OCI-LY7 (cell line): ENCODE results near the gene ST3GAL3. TPM values are rescaled to one million over a fixed set of nuclear protein-coding genes. Genes with fewer than 3 reads are reported as not detected.

Source experiments
- BruUV-seq: library from RNA; stranded (reverse); fragments of 400-500 nt; replicated peaks from 2 replicates; lab custom pipeline; 2021; lab: Mats Ljungman, UMichigan
- CTCF ChIA-PET: fragments of 300-600 bp; sonication (Branson Sonifier 250); formaldehyde crosslinking; loops from one replicate; lab custom pipeline; 2022; ENCODE audit warnings: antibody characterized with exemption; ENCODE audit not compliant: unreplicated experiment; lab: Charles Lee
- POLR2A ChIA-PET: fragments of 300-600 bp; sonication (Branson Sonifier 250); formaldehyde crosslinking; loops from one replicate; lab custom pipeline; 2022; ENCODE audit warnings: antibody characterized with exemption; lab: Charles Lee
- DNase-seq: peaks from one replicate; pipeline ENCODE4 v3.0.0-alpha.2; 2015; ENCODE audit warnings: low spot score
- H2AFZ ChIP-seq: fragments of 200-600 bp; sonication (generic), shearing (Covaris generic); 2 replicates; pipeline ENCODE4 v1.6.1; 2014; ENCODE audit warnings: mild to moderate bottlenecking, antibody characterized with exemption, low read length, moderate library complexity
- H3K27ac ChIP-seq: fragments of 200-600 bp; sonication (generic); 2 replicates; pipeline ENCODE4 v1.5.1; 2014; ENCODE audit warnings: mixed run types, low read depth, mild to moderate bottlenecking, moderate library complexity, low read length, inconsistent platforms; ENCODE audit not compliant: poor library complexity, severe bottlenecking
- H3K36me3 ChIP-seq: fragments of 200-600 bp; sonication (generic); 2 replicates; pipeline ENCODE4 v1.6.1; 2014; ENCODE audit warnings: mild to moderate bottlenecking, antibody characterized with exemption, low read length, moderate library complexity, mixed read lengths; ENCODE audit not compliant: insufficient read depth
- H3K4me1 ChIP-seq: fragments of 200-600 bp; sonication (generic); 2 replicates; pipeline ENCODE4 v1.5.1; 2014; ENCODE audit warnings: mild to moderate bottlenecking, low read length; ENCODE audit not compliant: insufficient read depth, poor library complexity, severe bottlenecking
- H3K4me2 ChIP-seq: fragments of 200-600 bp; sonication (generic); 2 replicates; pipeline ENCODE4 v1.6.1; 2014; ENCODE audit warnings: mild to moderate bottlenecking, low read length
- H3K4me3 ChIP-seq: fragments of 200-600 bp; sonication (generic); 2 replicates; pipeline ENCODE4 v1.5.1; 2014; ENCODE audit warnings: mild to moderate bottlenecking, low read depth, low read length; ENCODE audit not compliant: poor library complexity, severe bottlenecking
- H3K79me2 ChIP-seq: fragments of 200-600 bp; sonication (generic); 2 replicates; pipeline ENCODE4 v1.6.1; 2016; ENCODE audit warnings: low read depth, mild to moderate bottlenecking, low read length, moderate library complexity, mixed read lengths; ENCODE audit not compliant: insufficient read depth
- H3K9me2 ChIP-seq: fragments of 200-600 bp; sonication (generic); 2 replicates; pipeline ENCODE4 v1.6.1; 2016; ENCODE audit warnings: mild to moderate bottlenecking, low read length, mixed read lengths; ENCODE audit not compliant: insufficient read depth
- H3K9me3 ChIP-seq: fragments of 200-600 bp; sonication (generic); 2 replicates; pipeline ENCODE4 v1.6.1; 2014; ENCODE audit warnings: mild to moderate bottlenecking, mixed run types, low read length, mixed read lengths
- H4K20me1 ChIP-seq: fragments of 200-600 bp; sonication (generic); 2 replicates; pipeline ENCODE4 v1.6.1; 2014; ENCODE audit warnings: mild to moderate bottlenecking, antibody characterized with exemption, low read length, moderate library complexity, mixed read lengths; ENCODE audit not compliant: insufficient read depth
- EZH2phosphoT487 ChIP-seq: fragments of 200-600 bp; sonication (generic); IDR thresholded peaks from 2 replicates; pipeline ENCODE4 v1.6.1; 2018; ENCODE audit warnings: low read depth, borderline replicate concordance, mild to moderate bottlenecking, mixed run types, antibody characterized with exemption, low read length, moderate library complexity, mixed read lengths
- intact Hi-C: fragments of 100-400 bp; cut with micrococcal nuclease; formaldehyde crosslinking; loops from one replicate; pipeline ENCODE4 v1.10.0; 2022; ENCODE audit not compliant: unreplicated experiment
- total RNA-seq, 2 experiments: library from RNA; depleted of rRNA in 1 of 2; stranded (reverse); fragments of >200 nt in 1 of 2; shearing (Covaris generic) in 1 of 2; gene quantifications; 2 replicates each; pipeline ENCODE4 v1.2.3, GENCODE V29; 2014 to 2022
- TF ChIP-seq, protein P1 (sequence below): fragments of 200-600 bp; sonication (generic); conservative IDR thresholded peaks from 2 replicates; pipeline ENCODE4 v1.5.1; 2014; ENCODE audit warnings: mild to moderate bottlenecking, antibody characterized with exemption, low read length, moderate library complexity, mixed read lengths

Gene ST3GAL3
- total RNA-seq, 2 experiments from 2014 or later = 24.0 to 45.0 TPM

DNA sequence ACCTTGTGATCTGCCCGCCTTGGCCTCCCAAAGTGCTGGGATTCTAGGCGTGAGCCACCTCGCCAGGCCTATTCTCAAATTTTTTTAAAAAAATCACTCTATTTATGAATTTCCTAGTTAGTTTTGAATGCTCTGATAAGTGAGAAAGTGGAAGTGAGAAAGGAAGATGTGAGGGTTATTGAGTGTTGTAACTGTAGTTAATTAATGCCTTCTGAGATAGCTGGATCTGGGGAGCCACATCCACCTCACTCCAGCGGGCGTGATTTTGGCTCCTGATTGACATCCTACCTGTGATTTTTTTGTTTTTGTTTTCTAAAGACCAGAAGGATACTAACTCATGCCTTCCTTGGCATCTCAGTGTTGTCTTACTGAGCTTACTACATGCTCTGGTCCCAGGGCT, 65.6 kb downstream of the ST3GAL3 start:
- no TSS peak for BruUV-seq
- peaks cover 21% of the 10 kb centered on the region for H3K36me3 ChIP-seq
- TF ChIP-seq EZH2phosphoT487 = no peak
- TF ChIP-seq, protein P1, sequence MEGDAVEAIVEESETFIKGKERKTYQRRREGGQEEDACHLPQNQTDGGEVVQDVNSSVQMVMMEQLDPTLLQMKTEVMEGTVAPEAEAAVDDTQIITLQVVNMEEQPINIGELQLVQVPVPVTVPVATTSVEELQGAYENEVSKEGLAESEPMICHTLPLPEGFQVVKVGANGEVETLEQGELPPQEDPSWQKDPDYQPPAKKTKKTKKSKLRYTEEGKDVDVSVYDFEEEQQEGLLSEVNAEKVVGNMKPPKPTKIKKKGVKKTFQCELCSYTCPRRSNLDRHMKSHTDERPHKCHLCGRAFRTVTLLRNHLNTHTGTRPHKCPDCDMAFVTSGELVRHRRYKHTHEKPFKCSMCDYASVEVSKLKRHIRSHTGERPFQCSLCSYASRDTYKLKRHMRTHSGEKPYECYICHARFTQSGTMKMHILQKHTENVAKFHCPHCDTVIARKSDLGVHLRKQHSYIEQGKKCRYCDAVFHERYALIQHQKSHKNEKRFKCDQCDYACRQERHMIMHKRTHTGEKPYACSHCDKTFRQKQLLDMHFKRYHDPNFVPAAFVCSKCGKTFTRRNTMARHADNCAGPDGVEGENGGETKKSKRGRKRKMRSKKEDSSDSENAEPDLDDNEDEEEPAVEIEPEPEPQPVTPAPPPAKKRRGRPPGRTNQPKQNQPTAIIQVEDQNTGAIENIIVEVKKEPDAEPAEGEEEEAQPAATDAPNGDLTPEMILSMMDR = no peak
- no peak overlapping the region for H3K4me2 ChIP-seq
- no peak overlapping the region for H3K27ac ChIP-seq
- H2AFZ ChIP-seq = no peak overlapping the region
- 0 out of 2 replicates have a peak, but pooled peaks cover 2% of the 10 kb centered on the region for H3K9me3 ChIP-seq
- no peak overlapping the region for H3K4me3 ChIP-seq
- H3K79me2 ChIP-seq = no peaks in the 10 kb centered on the region
- no peaks in the 10 kb centered on the region for H3K4me1 ChIP-seq
- DNase-seq = no peak
- POLR2A ChIA-PET = no interaction called here
- CTCF ChIA-PET = no interaction called here
- intact Hi-C loops = no loop called here
- no peaks in the 10 kb centered on the region for H4K20me1 ChIP-seq
- no peaks in the 10 kb centered on the region for H3K9me2 ChIP-seq

DNA sequence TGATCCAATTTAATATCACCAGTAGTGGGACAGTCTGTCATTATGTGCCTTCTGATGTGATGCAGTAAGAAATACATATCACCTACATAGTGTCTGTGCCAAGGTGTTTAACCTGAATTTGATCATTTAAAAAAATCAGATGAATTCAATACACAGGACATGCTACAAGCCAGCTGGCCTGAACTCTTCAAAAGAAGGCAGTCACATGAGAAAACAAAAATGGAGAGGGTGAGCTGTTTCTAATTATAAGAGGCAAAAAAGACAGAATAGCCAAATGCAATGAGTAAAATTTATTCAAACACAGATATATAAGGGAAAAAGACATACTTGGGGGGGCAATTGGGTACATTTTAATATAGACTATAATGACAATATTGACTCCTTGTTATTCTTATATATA, 66.5 kb downstream of the ST3GAL3 start:
- Histone ChIP-seq H3K4me3 (no peak overlapping the region), H3K9me3 (0 out of 2 replicates have a peak, but pooled peaks cover 4% of the 10 kb centered on the region), H3K4me1 (no peaks in the 10 kb centered on the region), H3K9me2 (no peaks in the 10 kb centered on the region), H3K36me3 (peaks cover 21% of the 10 kb centered on the region), H3K79me2 (no peaks in the 10 kb centered on the region), H4K20me1 (no peaks in the 10 kb centered on the region), H3K4me2 (no peak overlapping the region), H2AFZ (no peak overlapping the region), H3K27ac (no peak overlapping the region)
- intact Hi-C loops = no loop called here
- no TSS peak for BruUV-seq
- TF ChIP-seq, protein P1 = no peak
- no peak for TF ChIP-seq EZH2phosphoT487
- ChIA-PET POLR2A (no interaction called here), CTCF (no interaction called here)
- no peak for DNase-seq

DNA sequence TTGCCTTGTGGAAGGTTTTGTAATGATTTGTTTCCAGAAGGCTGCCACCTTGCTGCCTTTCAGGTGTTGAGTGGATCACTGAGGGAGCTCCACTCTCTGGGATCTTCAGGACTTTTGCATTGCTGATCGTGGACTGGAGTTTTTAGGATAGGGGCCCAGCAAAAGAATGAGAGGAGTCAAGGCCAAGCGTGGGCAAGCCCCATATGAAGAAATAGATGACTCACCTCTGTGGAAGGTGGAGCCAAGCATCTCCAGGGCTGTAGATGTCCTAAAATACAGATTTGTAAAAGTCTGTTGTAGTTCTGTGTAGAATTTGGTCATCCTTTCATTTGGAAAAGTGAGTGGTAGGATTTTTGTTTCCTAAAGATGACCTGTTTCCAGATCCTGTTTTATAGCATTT, 67.0 kb downstream of the ST3GAL3 start:
- no TSS peak for BruUV-seq
- Histone ChIP-seq H4K20me1 (no peaks in the 10 kb centered on the region), H3K36me3 (peaks cover 23% of the 10 kb centered on the region), H2AFZ (no peak overlapping the region), H3K79me2 (no peaks in the 10 kb centered on the region), H3K27ac (no peak overlapping the region), H3K9me2 (no peaks in the 10 kb centered on the region), H3K4me2 (no peak overlapping the region), H3K9me3 (peaks cover 6% of the 10 kb centered on the region), H3K4me3 (no peak overlapping the region), H3K4me1 (no peaks in the 10 kb centered on the region)
- POLR2A ChIA-PET = interaction anchor here (0.6 kb wide), 1 partner anchor 66 kb away, joined by 3 read pairs; no protein-coding TSS in a partner anchor
- no peak for TF ChIP-seq EZH2phosphoT487
- TF ChIP-seq, protein P1 = no peak
- CTCF ChIA-PET = interaction anchor here (0.6 kb wide), 1 partner anchor 622 kb away, joined by 3 read pairs; no protein-coding TSS in a partner anchor
- no peak for DNase-seq
- intact Hi-C loops = no loop called here
